Adrenal gland (tissue), 12 donors: ENCODE measurements around the gene ASCL3. TPM values are rescaled to one million over a fixed set of nuclear protein-coding genes. Genes with fewer than 3 reads are reported as not detected.

Source experiments
- DNase-seq, 7 donors: peaks; one replicate each; pipeline ENCODE4 v3.0.0-alpha.2; 2019 to 2020
- H3K27ac ChIP-seq, 5 donors: fragments of 200-600 bp; sonication (generic) in 4 of 5; 1 replicate in 3 of 5; 2 replicates in 2 of 5; pipeline versions ENCODE4 v1.5.1 to v1.8.0; 2016 to 2020; ENCODE audit warnings: mild to moderate bottlenecking in 1 of 5
- H3K27me3 ChIP-seq: fragments of 200-600 bp; 2 replicates; pipeline ENCODE4 v1.8.0; 2021
- H3K36me3 ChIP-seq, 2 donors: fragments of 200-600 bp; replicated peaks in 1 of 2; 1 replicate in 1 of 2; 2 replicates in 1 of 2; pipeline versions ENCODE4 v1.5.1 to v1.8.0; 2018 to 2022
- H3K4me1 ChIP-seq, 2 donors: fragments of 200-600 bp; replicated peaks in 1 of 2; 1 replicate in 1 of 2; 2 replicates in 1 of 2; pipeline versions ENCODE4 v1.5.1 to v1.8.0; 2018 to 2021
- H3K4me3 ChIP-seq, 4 donors: fragments of 200-600 bp; sonication (generic) in 3 of 4; one replicate each; pipeline ENCODE4 v1.5.1; 2016 to 2018
- H3K9me3 ChIP-seq, 3 donors: fragments of 200-600 bp; sonication (generic) in 1 of 3; replicated peaks in 1 of 3; 1 replicate in 2 of 3; 2 replicates in 1 of 3; pipeline versions ENCODE4 v1.5.1 to v1.8.0; 2016 to 2021
- CTCF ChIP-seq, 6 experiments: fragments of 450-650 bp in 4 of 6; fragments of 200-600 bp in 2 of 6; sonication (generic) in 1 of 6; IDR thresholded peaks; 1 replicate in 5 of 6; 2 replicates in 1 of 6; pipeline versions ENCODE4 v1.5.1 to v1.8.0; 2016 to 2021; ENCODE audit warnings: antibody characterized with exemption in 6 of 6, mild to moderate bottlenecking in 2 of 6, moderate library complexity in 1 of 6
- POLR2A ChIP-seq, 2 donors: fragments of 450-650 bp; IDR thresholded peaks; one replicate each; pipeline ENCODE4 v1.6.1; 2017; ENCODE audit warnings: antibody characterized with exemption in 2 of 2, mild to moderate bottlenecking in 2 of 2, moderate library complexity in 1 of 2
- WGBS, 4 donors: extraction: QIAGEN DNeasy Blood & Tissue Kit in 2 of 4; methylation state at CpG; one replicate each; pipeline versions ENCODE4 v1.1.5 to v1.1.7; 2013 to 2017; 5-methylcytosine and 5-hydroxymethylcytosine counted together
- intact Hi-C, 2 donors: fragments of 100-400 bp; cut with DNase I; formaldehyde crosslinking; loops; one replicate each; pipeline versions ENCODE4 v1.14.1 to v1.15.0; 2022 to 2023
- polyA plus RNA-seq, 3 donors: library from polyadenylated mRNA; stranded (reverse); fragments of 200-250 nt in 2 of 3; fragments of 350-450 nt in 1 of 3; fragmentation: Illumina TruSeq in 1 of 3; extraction: RNeasy Lipid Tissue Mini Kit (QIAGEN cat#74804) in 1 of 3; gene quantifications; one replicate each; pipeline ENCODE4 v1.2.3, GENCODE V29; 2013 to 2014
- total RNA-seq, 9 donors: library from RNA; depleted of rRNA in 4 of 9; stranded (reverse); fragments of >200 nt in 4 of 9; fragments of 120-200 nt in 1 of 9; fragmentation: NEBNext Ultra II Directional in 1 of 9; extraction: Animal tissue kit (Norgen Biotek cat#: 25700) in 1 of 9; gene quantifications; one replicate each; pipeline versions ENCODE4 v1.1.0 to v1.2.4, GENCODE V29; 2013 to 2023
- donor health status: healthy with polysubstance abuse.
- donor health status: Bipolar disorder and iron deficiency.
- donor health status: DM: yes; HTN: yes; CAD: no.
- donor health status: DM: no; HTN: no; CAD: no.
- donor health status: DM: no; HTN: no; CAD: no.
- donor health status: DM: yes; HTN: yes; CAD: no.

Gene ASCL3
- total and polyA plus RNA-seq, 12 donors = not detected

DNA sequence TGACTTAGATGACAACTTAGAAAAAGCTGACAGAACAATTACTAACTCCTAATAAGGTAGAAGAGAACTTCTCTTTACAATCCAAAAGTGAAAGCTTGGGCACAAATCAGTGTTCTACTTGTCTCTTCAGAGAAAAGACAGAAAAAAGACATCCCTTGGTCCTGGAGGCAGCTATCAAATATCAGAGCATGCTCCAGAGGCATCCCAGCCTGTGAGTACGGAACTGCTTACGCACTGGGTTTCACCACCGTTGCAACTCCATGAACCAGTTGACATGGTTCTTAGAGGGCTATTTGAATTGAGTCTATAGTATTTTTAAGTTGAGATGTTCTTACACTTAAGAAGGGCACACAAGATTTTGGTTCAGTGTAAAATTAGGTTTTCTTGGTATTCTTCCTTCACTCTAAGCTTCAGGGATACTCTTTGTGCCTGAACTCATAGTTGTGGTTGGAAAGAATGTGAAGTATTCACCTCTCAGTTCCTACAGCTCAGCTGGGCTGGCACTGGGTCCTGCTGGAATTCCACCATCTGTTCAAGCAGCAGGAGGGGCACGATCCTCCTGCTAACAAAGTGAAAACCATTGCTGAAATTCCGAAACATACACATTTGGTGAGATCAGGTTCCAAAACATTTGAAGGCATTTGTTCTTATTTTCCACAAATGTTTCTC lies 25.5 kb downstream of the ASCL3 start:
- Histone ChIP-seq H3K27me3 (no peaks in the 10 kb centered on the region), H3K27ac (peak overlapping the region in 2 of 5 donors; percentile 10 to 30), H3K9me3 (no peaks in the 10 kb centered on the region), H3K4me1 (peaks cover 0 to 24% of the 10 kb centered on the region in 2 donors), H3K4me3 (no peak overlapping the region), H3K36me3 (peaks cover 0 to 71% of the 10 kb centered on the region in 2 donors)
- DNase-seq = no peak
- TF ChIP-seq CTCF (IDR thresholded peaks at IDR 0.05) (no peak), POLR2A (IDR thresholded peaks at IDR 0.05) (no peak)
- WGBS, 4 donors = 57 to 84% (median 73%) methylated on average over 5 of the region's 5 CpGs
- intact Hi-C loops = loop anchor here in 1 of 2 donors (5.0 kb wide), 1 partner anchor 40 kb away; no protein-coding TSS in a partner anchor

GRCh38 chr11:8914661-8915018 lies 28.2 kb downstream of the ASCL3 start:
- peaks cover 0 to 31% of the 10 kb centered on the region in 2 donors for H3K4me1 ChIP-seq
- H3K9me3 ChIP-seq = no peaks in the 10 kb centered on the region
- no peaks in the 10 kb centered on the region for H3K27me3 ChIP-seq
- H3K27ac ChIP-seq = peak overlapping the region in 3 of 5 donors; percentile 62 to 64 (median 63)
- H3K4me3 ChIP-seq = peak overlapping the region in 1 of 4 donors; percentile 48
- peaks cover 0 to 45% of the 10 kb centered on the region in 2 donors for H3K36me3 ChIP-seq
- intact Hi-C loops = loop anchor here (5.0 kb wide), 2 partner anchors 43 to 223 kb away; no protein-coding TSS in a partner anchor
- no peak for TF ChIP-seq POLR2A (IDR thresholded peaks at IDR 0.05)
- TF ChIP-seq CTCF (IDR thresholded peaks at IDR 0.05) = peak in 1 of 6 experiments; percentile 18
- DNase-seq = no peak
- 27 to 51% (median 31%) methylated on average over 4 of the region's 4 CpGs for WGBS, 4 donors

DNA sequence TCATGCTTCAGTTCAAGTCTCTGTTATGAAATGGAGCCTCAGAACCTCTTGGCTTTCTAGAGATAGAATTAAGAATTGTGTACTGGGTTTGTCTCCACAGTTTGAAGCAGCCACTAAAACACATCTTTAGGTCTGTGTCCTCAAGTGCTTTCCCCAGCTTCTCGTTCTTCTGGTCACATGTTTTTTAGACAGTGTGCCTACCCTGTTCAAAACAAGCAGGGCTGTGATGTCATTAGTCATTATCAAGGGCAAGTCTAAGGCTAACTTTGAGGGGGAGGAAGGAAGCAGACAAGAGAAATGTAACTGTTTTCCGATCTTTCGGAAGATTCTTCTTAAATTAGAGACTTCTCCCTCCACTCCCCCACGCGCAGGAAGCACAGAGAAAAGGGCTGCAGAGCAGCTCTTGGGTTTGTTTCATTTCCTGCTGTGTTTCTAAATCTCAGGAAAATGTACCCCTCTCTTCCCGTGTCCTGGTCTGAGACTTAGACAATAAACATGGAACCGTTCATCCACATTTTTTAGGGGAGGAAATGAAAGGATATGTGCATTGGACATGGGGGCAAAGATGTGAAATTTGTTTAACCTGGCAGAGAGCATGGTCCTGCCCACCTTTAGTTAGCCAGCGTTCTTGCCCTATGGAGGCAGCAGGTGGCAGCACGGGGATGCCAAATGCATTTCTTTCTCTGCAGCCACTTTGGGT lies 28.7 kb downstream of the ASCL3 start:
- H3K4me3 ChIP-seq = peak overlapping the region in 1 of 4 donors; percentile 48
- DNase-seq = peak in 6 of 7 donors; percentile 38 to 74 (median 46)
- peaks cover 0 to 31% of the 10 kb centered on the region in 2 donors for H3K4me1 ChIP-seq
- intact Hi-C loops = loop anchor here in 1 of 2 donors (5.0 kb wide), 1 partner anchor 223 kb away; no protein-coding TSS in a partner anchor
- 0 to 3% (median 1%) methylated on average over 8 to 9 of the region's 9 CpGs for WGBS, 4 donors
- TF ChIP-seq CTCF (IDR thresholded peaks at IDR 0.05) (peak; percentile 40 to 70 (median 61)), POLR2A (IDR thresholded peaks at IDR 0.05) (peak in 1 of 2 donors; percentile 45)
- peak overlapping the region; percentile 4 to 64 (median 62) for H3K27ac ChIP-seq
- H3K9me3 ChIP-seq = no peaks in the 10 kb centered on the region
- H3K27me3 ChIP-seq = no peaks in the 10 kb centered on the region
- H3K36me3 ChIP-seq = peaks cover 0 to 39% of the 10 kb centered on the region in 2 donors
